Measurements from ENCODE around the gene ITGAL. TPM values are rescaled to one million over a fixed set of nuclear protein-coding genes. Genes with fewer than 3 reads are reported as not detected.

ITGAL gene
- total RNA-seq, 1 donor from 2014 or later: 2.4 TPM

GRCh38 chr16:30488764-30489605 is 16.4 kb downstream of the ITGAL start:
- peaks cover 20% of the 10 kb centered on the region for H3K27me3 ChIP-seq (ENCODE audit: low read depth)
- no peak for TF ChIP-seq CTCF (IDR thresholded peaks at IDR 0.05; ENCODE audit: borderline replicate concordance)
- H3K27ac ChIP-seq (replicated peaks): no peak overlapping the region
- no peaks in the 10 kb centered on the region for H3K4me1 ChIP-seq
- no peak for DNase-seq
- no peaks in the 10 kb centered on the region for H3K9me3 ChIP-seq (replicated peaks)
- intact Hi-C loops (cut with micrococcal nuclease): no loop called here
- H3K4me3 ChIP-seq: no peak overlapping the region
- H3K36me3 ChIP-seq: no peaks in the 10 kb centered on the region

GRCh38 chr16:30490210-30490609 is 17.7 kb downstream of the ITGAL start:
- intact Hi-C loops (cut with micrococcal nuclease): no loop called here
- peaks cover 23% of the 10 kb centered on the region for H3K27me3 ChIP-seq (ENCODE audit: low read depth)
- H3K4me1 ChIP-seq: no peaks in the 10 kb centered on the region
- H3K4me3 ChIP-seq: no peak overlapping the region
- no peaks in the 10 kb centered on the region for H3K9me3 ChIP-seq (replicated peaks)
- no peak overlapping the region for H3K27ac ChIP-seq (replicated peaks)
- no peak for DNase-seq
- H3K36me3 ChIP-seq: no peaks in the 10 kb centered on the region
- no peak for TF ChIP-seq CTCF (IDR thresholded peaks at IDR 0.05; ENCODE audit: borderline replicate concordance)

- no peak overlapping the region for H3K27ac ChIP-seq (replicated peaks)
- intact Hi-C loops (cut with micrococcal nuclease): no loop called here
Observed at GRCh38 chr16:30491229-30491628, 18.7 kb downstream of the ITGAL start.

GRCh38 chr16:30491744-30492308 is 19.3 kb downstream of the ITGAL start:
- Histone ChIP-seq H3K4me3 (no peak overlapping the region), H3K36me3 (no peaks in the 10 kb centered on the region), H3K27me3 (ENCODE audit: low read depth) (peaks cover 31% of the 10 kb centered on the region), H3K9me3 (replicated peaks) (no peaks in the 10 kb centered on the region), H3K27ac (replicated peaks) (no peak overlapping the region), H3K4me1 (no peaks in the 10 kb centered on the region)
- DNase-seq: no peak
- no peak for TF ChIP-seq CTCF (IDR thresholded peaks at IDR 0.05; ENCODE audit: borderline replicate concordance)
- intact Hi-C loops (cut with micrococcal nuclease): no loop called here

More at GRCh38 chr16:30491229-30491628, 18.7 kb downstream of the ITGAL start:
- no peaks in the 10 kb centered on the region for H3K4me1 ChIP-seq
- no peak overlapping the region for H3K4me3 ChIP-seq
- H3K9me3 ChIP-seq (replicated peaks): no peaks in the 10 kb centered on the region
- H3K27me3 ChIP-seq (ENCODE audit: low read depth): peaks cover 33% of the 10 kb centered on the region
- H3K36me3 ChIP-seq: no peaks in the 10 kb centered on the region
- no peak for DNase-seq
- no peak for TF ChIP-seq CTCF (IDR thresholded peaks at IDR 0.05; ENCODE audit: borderline replicate concordance)

- Histone ChIP-seq H3K4me1 (no peaks in the 10 kb centered on the region), H3K27ac (replicated peaks) (no peak overlapping the region), H3K4me3 (no peak overlapping the region), H3K27me3 (ENCODE audit: low read depth) (peaks cover 24% of the 10 kb centered on the region), H3K36me3 (no peaks in the 10 kb centered on the region), H3K9me3 (replicated peaks) (no peaks in the 10 kb centered on the region)
- no peak for DNase-seq
- TF ChIP-seq CTCF (IDR thresholded peaks at IDR 0.05; ENCODE audit: borderline replicate concordance): no peak
- intact Hi-C loops (cut with micrococcal nuclease): no loop called here
Observed at GRCh38 chr16:30493941-30494488, 21.5 kb downstream of the ITGAL start.
